Hepatocyte (in vitro differentiated cells): ENCODE measurements around the gene CRIM1. TPM values are rescaled to one million over a fixed set of nuclear protein-coding genes. Genes with fewer than 3 reads are reported as not detected.

Source experiments
- DNase-seq: peaks from one replicate; pipeline ENCODE4 v3.0.0-alpha.2; 2016; ENCODE audit warnings: low spot score
- H2AFZ ChIP-seq: fragments of 200-600 bp; sonication (generic); 2 replicates; pipeline ENCODE4 v1.6.0; 2016; ENCODE audit warnings: antibody characterized with exemption, mild to moderate bottlenecking
- H3K27ac ChIP-seq: fragments of 200-600 bp; sonication (generic); 2 replicates; pipeline ENCODE4 v1.5.1; 2016; ENCODE audit warnings: mild to moderate bottlenecking
- H3K27me3 ChIP-seq: fragments of 200-600 bp; sonication (generic); 2 replicates; pipeline ENCODE4 v1.6.1; 2016
- H3K36me3 ChIP-seq: fragments of 200-600 bp; sonication (generic); replicated peaks from 2 replicates; pipeline ENCODE4 v1.5.1; 2016; ENCODE audit warnings: low read depth; ENCODE audit not compliant: insufficient read depth
- H3K4me1 ChIP-seq: fragments of 200-600 bp; sonication (generic); 2 replicates; pipeline ENCODE4 v1.5.1; 2016; ENCODE audit warnings: mild to moderate bottlenecking, moderate library complexity; ENCODE audit not compliant: insufficient read depth
- H3K4me2 ChIP-seq: fragments of 200-600 bp; sonication (generic); 2 replicates; pipeline ENCODE4 v1.6.0; 2016
- H3K4me3 ChIP-seq: fragments of 200-600 bp; sonication (generic); 2 replicates; pipeline ENCODE4 v1.5.1; 2016; ENCODE audit warnings: mild to moderate bottlenecking
- H3K79me2 ChIP-seq: fragments of 200-600 bp; sonication (generic); 2 replicates; pipeline ENCODE4 v1.6.0; 2017; ENCODE audit warnings: mild to moderate bottlenecking
- H3K9me2 ChIP-seq: fragments of 200-600 bp; sonication (generic); replicated peaks from 2 replicates; pipeline ENCODE4 v1.6.0; 2017; ENCODE audit warnings: mild to moderate bottlenecking; ENCODE audit not compliant: insufficient read depth
- H3K9me3 ChIP-seq: fragments of 200-600 bp; sonication (generic); 2 replicates; pipeline ENCODE4 v1.5.1; 2016; ENCODE audit warnings: low read depth, mild to moderate bottlenecking
- H4K20me1 ChIP-seq: fragments of 200-600 bp; sonication (generic); 2 replicates; pipeline ENCODE4 v1.6.0; 2016; ENCODE audit warnings: mild to moderate bottlenecking; ENCODE audit not compliant: insufficient read depth, poor library complexity, severe bottlenecking
- EZH2 ChIP-seq: fragments of 200-600 bp; sonication (generic); IDR thresholded peaks from 2 replicates; pipeline ENCODE4 v1.6.1; 2016; ENCODE audit warnings: antibody characterized with exemption, mild to moderate bottlenecking, borderline replicate concordance
- EZH2phosphoT487 ChIP-seq: fragments of 200-600 bp; sonication (generic); IDR thresholded peaks from one replicate; pipeline ENCODE4 v1.6.1; 2018; ENCODE audit warnings: antibody characterized with exemption, mild to moderate bottlenecking, low read depth, moderate library complexity; ENCODE audit not compliant: unreplicated experiment, severe bottlenecking
- WGBS: methylation state at CpG from one replicate; pipeline ENCODE4 v1.1.6; 2016; ENCODE audit warnings: low lambda C conversion rate; ENCODE audit errors: missing lambda C conversion rate; 5-methylcytosine and 5-hydroxymethylcytosine counted together
- polyA plus RNA-seq: library from polyadenylated mRNA; unstranded; fragments of >200 nt; fragmentation: Nextera tagmentation; extraction: Ambion mirVana; gene quantifications from 2 replicates; pipeline ENCODE4 v1.2.1, GENCODE V29; 2016
- total RNA-seq: library from RNA; depleted of rRNA; stranded (reverse); fragments of >200 nt; gene quantifications from 2 replicates; pipeline ENCODE4 v1.2.3, GENCODE V29; 2014
- TF ChIP-seq, protein P1 (sequence below): fragments of 200-600 bp; sonication (generic); IDR thresholded peaks from 2 replicates; pipeline ENCODE4 v1.5.1; 2016; ENCODE audit warnings: antibody characterized with exemption, mild to moderate bottlenecking; ENCODE audit not compliant: poor library complexity

The CRIM1 gene
- total and polyA plus RNA-seq, 2 experiments from 2014 or later, result 23.0 to 40.8 TPM

GRCh38 chr2:36420569-36421181, 65.1 kb downstream of the CRIM1 start:
- Histone ChIP-seq H3K9me2 (no peaks in the 10 kb centered on the region), H2AFZ (no peak overlapping the region), H4K20me1 (peaks cover 3% of the 10 kb centered on the region), H3K79me2 (peaks cover 54% of the 10 kb centered on the region), H3K27ac (no peak overlapping the region), H3K4me2 (no peak overlapping the region), H3K27me3 (no peaks in the 10 kb centered on the region), H3K4me3 (no peak overlapping the region), H3K4me1 (no peaks in the 10 kb centered on the region), H3K9me3 (no peaks in the 10 kb centered on the region), H3K36me3 (no peaks in the 10 kb centered on the region)
- DNase-seq, result no peak
- TF ChIP-seq, protein P1, sequence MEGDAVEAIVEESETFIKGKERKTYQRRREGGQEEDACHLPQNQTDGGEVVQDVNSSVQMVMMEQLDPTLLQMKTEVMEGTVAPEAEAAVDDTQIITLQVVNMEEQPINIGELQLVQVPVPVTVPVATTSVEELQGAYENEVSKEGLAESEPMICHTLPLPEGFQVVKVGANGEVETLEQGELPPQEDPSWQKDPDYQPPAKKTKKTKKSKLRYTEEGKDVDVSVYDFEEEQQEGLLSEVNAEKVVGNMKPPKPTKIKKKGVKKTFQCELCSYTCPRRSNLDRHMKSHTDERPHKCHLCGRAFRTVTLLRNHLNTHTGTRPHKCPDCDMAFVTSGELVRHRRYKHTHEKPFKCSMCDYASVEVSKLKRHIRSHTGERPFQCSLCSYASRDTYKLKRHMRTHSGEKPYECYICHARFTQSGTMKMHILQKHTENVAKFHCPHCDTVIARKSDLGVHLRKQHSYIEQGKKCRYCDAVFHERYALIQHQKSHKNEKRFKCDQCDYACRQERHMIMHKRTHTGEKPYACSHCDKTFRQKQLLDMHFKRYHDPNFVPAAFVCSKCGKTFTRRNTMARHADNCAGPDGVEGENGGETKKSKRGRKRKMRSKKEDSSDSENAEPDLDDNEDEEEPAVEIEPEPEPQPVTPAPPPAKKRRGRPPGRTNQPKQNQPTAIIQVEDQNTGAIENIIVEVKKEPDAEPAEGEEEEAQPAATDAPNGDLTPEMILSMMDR, result no peak
- no peak for TF ChIP-seq EZH2phosphoT487
- TF ChIP-seq EZH2, result no peak
- 79% methylated on average over 6 of the region's 6 CpGs for WGBS

DNA sequence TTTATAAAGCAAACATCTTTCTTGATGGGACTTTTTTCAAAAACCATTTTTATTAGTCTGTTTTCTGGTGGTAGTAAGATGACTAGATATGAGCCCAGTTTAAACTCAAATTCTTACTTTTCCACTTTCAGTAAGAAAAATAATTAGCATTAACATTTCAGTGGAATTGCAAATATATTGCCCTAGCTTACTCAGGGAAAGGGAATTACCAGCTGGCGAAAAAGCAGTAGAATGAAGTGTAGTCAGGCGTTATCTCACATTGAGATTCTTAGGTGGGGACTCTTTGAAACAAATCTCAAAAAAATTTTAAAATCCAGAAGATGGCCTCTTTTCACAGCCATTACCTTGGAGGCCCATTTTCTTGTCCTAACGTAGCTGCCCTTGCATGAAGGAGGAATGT, 65.8 kb downstream of the CRIM1 start:
- Histone ChIP-seq H4K20me1 (peaks cover 3% of the 10 kb centered on the region), H3K79me2 (peaks cover 54% of the 10 kb centered on the region), H3K4me2 (no peak overlapping the region), H3K27me3 (no peaks in the 10 kb centered on the region), H3K4me1 (no peaks in the 10 kb centered on the region), H2AFZ (no peak overlapping the region), H3K4me3 (no peak overlapping the region), H3K36me3 (no peaks in the 10 kb centered on the region), H3K9me2 (no peaks in the 10 kb centered on the region), H3K27ac (no peak overlapping the region), H3K9me3 (no peaks in the 10 kb centered on the region)
- DNase-seq, result no peak
- WGBS, result 94% methylated on average over 3 of the region's 3 CpGs
- TF ChIP-seq EZH2 (no peak), EZH2phosphoT487 (no peak)
- TF ChIP-seq, protein P1, result no peak

- Histone ChIP-seq H3K27ac (peak overlapping the region; percentile 4), H3K9me2 (no peaks in the 10 kb centered on the region), H3K4me1 (no peaks in the 10 kb centered on the region), H3K27me3 (no peaks in the 10 kb centered on the region), H3K79me2 (peaks cover 50% of the 10 kb centered on the region), H3K4me3 (no peak overlapping the region), H3K9me3 (no peaks in the 10 kb centered on the region), H4K20me1 (no peaks in the 10 kb centered on the region), H2AFZ (no peak overlapping the region), H3K36me3 (no peaks in the 10 kb centered on the region), H3K4me2 (peak overlapping the region; percentile 19)
- no peak for DNase-seq
- TF ChIP-seq, protein P1, result no peak
- TF ChIP-seq EZH2 (no peak), EZH2phosphoT487 (no peak)
- 50% methylated on average over 5 of the region's 5 CpGs for WGBS
Measured at GRCh38 chr2:36423172-36423571, 67.6 kb downstream of the CRIM1 start.
